Upper lobe of left lung (tissue), 4 donors: ENCODE measurements around the gene MINDY2.

Source experiments
- POLR2A ChIP-seq, 4 donors: fragments of 450-650 bp; IDR thresholded peaks; one replicate each; pipeline ENCODE4 v1.5.1; 2016 to 2017; ENCODE audit warnings: antibody characterized with exemption in 4 of 4, mild to moderate bottlenecking in 2 of 4
- POLR2AphosphoS5 ChIP-seq, 2 donors: sonication (generic); formaldehyde crosslinking; IDR thresholded peaks; one replicate each; pipeline ENCODE4 v1.5.1; 2017; ENCODE audit warnings: antibody characterized with exemption in 2 of 2

- TF ChIP-seq POLR2A (IDR thresholded peaks at IDR 0.05) (no peak), POLR2AphosphoS5 (IDR thresholded peaks at IDR 0.05) (no peak)
Observed at GRCh38 chr15:58775402-58775801, 4.3 kb downstream of the MINDY2 start.
